GM19397 (cell line): ENCODE measurements around the gene FGGY.
"Not testable (repeated sequence)": the region's sequence is repeated elsewhere in the genome, so short reads cannot be mapped to it uniquely, and the experiment has no call there.

ENCODE experiments used
- ATAC-seq: cut with Tn5 transposase; IDR thresholded peaks from one replicate; pipeline ENCODE4 v1.9.1; 2021; ENCODE audit warnings: mild to moderate bottlenecking, moderate library complexity; ENCODE audit not compliant: unreplicated experiment

Gene FGGY

GRCh38 chr1:59605184-59605583, 308.3 kb downstream of the FGGY start:
- no peak for ATAC-seq

GRCh38 chr1:59605761-59606160, 308.9 kb downstream of the FGGY start:
- ATAC-seq = no peak

- no peak for ATAC-seq
Observed at GRCh38 chr1:59609245-59609644, 312.4 kb downstream of the FGGY start.

GRCh38 chr1:59610499-59610898, 313.6 kb downstream of the FGGY start:
- ATAC-seq = not testable (repeated sequence)

- ATAC-seq = no peak
Observed at GRCh38 chr1:59617434-59617833, 320.5 kb downstream of the FGGY start.

- no peak for ATAC-seq
Observed at GRCh38 chr1:59619557-59619956, 322.7 kb downstream of the FGGY start.

GRCh38 chr1:59625384-59625783, 328.5 kb downstream of the FGGY start:
- ATAC-seq = no peak

GRCh38 chr1:59631561-59632255, 334.8 kb downstream of the FGGY start:
- ATAC-seq = no peak

GRCh38 chr1:59635097-59635496, 338.2 kb downstream of the FGGY start:
- ATAC-seq = no peak

- no peak for ATAC-seq
Observed at GRCh38 chr1:59638231-59638711, 341.4 kb downstream of the FGGY start.

- no peak for ATAC-seq
Observed at GRCh38 chr1:59639266-59639665, 342.4 kb downstream of the FGGY start.

GRCh38 chr1:59640851-59641250, 344.0 kb downstream of the FGGY start:
- ATAC-seq = no peak

- ATAC-seq = no peak
Observed at GRCh38 chr1:59641836-59642235, 344.9 kb downstream of the FGGY start.

- no peak for ATAC-seq
Observed at GRCh38 chr1:59643526-59643925, 346.6 kb downstream of the FGGY start.

- no peak for ATAC-seq
Observed at GRCh38 chr1:59645893-59646292, 349.0 kb downstream of the FGGY start.

- ATAC-seq = not testable (repeated sequence)
Observed at GRCh38 chr1:59653142-59653958, 356.5 kb downstream of the FGGY start.

GRCh38 chr1:59653968-59654367, 357.1 kb downstream of the FGGY start:
- ATAC-seq = no peak

GRCh38 chr1:59657873-59658465, 361.1 kb downstream of the FGGY start:
- no peak for ATAC-seq

- no peak for ATAC-seq
Observed at GRCh38 chr1:59664166-59664565, 367.3 kb downstream of the FGGY start.

- ATAC-seq = no peak
Observed at GRCh38 chr1:59666106-59666505, 369.2 kb downstream of the FGGY start.

- no peak for ATAC-seq
Observed at GRCh38 chr1:59667020-59667419, 370.1 kb downstream of the FGGY start.
